GM18505 (cell line): ENCODE results near the gene PIK3CB.

Source experiments
- ATAC-seq: cut with Tn5 transposase; IDR thresholded peaks from one replicate; pipeline ENCODE4 v1.9.1; 2021; ENCODE audit not compliant: unreplicated experiment
- POLR2A ChIP-seq: IDR thresholded peaks from 4 replicates; pipeline ENCODE4 v1.6.1; 2011; ENCODE audit warnings: borderline replicate concordance; ENCODE audit not compliant: insufficient read depth, insufficient read length; ENCODE audit errors: extremely low read depth

Gene PIK3CB

GRCh38 chr3:138717348-138717747, 117.4 kb downstream of the PIK3CB start:
- no peak for TF ChIP-seq POLR2A
- no peak for ATAC-seq

- no peak for ATAC-seq
Measured at GRCh38 chr3:138712086-138712485, 122.6 kb downstream of the PIK3CB start.

GRCh38 chr3:138705675-138706074, 129.1 kb downstream of the PIK3CB start:
- no peak for TF ChIP-seq POLR2A
- no peak for ATAC-seq

More at GRCh38 chr3:138712086-138712485, 122.6 kb downstream of the PIK3CB start:
- TF ChIP-seq POLR2A, result no peak

DNA sequence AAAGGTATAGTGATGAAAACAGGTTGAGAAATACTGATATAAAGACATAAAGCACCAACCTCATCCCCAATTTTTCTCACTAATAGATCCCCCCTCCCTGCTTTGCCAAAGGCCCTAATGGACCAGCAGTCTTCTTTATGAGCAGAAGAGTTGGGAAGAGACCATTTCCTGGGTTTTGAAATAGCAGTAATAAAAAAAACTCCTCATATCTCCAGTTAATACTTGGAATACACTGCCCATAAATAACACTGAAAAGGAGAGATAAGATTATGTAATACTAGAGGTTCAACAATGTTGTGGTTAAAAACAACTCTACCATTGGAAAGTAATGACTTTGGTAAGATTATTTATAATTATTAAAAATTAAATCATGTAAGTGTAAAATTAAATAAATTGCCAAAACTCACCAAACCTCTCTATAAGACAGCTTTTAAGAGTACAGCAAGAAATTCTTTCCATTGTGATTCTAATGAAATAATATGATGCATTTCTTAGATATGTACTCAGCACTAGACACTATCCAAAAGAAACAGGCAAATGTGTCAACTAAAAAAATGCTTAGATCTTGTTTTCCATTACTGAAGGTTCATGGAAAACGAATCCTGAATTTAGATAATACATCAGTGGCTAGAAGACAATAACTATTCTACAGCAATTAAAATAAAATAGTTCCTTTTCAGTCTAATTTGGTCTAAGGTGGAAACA, 137.9 kb downstream of the PIK3CB start:
- no peak for TF ChIP-seq POLR2A
- ATAC-seq, result no peak

DNA sequence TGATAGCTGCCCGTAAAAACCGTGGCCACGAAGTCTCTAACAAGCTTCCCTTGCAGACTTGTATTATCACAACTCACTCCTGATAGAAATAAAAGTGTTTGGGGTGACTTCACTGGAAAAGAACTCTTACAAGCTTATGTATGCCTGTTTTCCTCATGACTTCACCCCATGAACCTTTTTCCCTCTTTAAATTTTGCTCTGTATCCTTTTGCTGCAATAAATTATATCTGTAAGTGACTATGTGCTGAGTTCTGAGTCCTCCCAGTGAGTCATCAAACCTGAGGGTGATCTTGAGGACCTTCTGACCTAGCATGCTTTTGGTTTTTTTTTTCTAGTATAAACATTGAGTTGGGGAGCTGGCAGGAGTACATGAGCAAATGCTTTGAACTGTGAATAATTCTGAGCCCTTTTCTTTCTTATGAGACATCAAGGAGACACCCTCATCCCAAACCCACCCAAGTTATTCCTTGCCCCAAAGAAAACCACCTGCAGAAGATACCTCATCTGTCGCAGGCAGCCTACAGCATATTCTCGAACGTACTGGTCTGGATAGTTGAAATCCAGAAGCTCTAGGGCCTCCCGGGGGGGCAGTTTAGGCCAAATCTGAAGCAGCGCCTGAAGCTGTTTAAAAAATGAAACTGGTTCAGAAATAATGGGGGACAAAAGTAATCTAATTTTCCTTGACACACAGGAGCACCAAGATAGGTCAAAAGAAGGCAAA, 140.3 kb downstream of the PIK3CB start:
- no peak for ATAC-seq

GRCh38 chr3:138692152-138692551, 142.6 kb downstream of the PIK3CB start:
- TF ChIP-seq POLR2A, result no peak
- no peak for ATAC-seq

More for the DNA sequence above, 140.3 kb downstream of the PIK3CB start:
- no peak for TF ChIP-seq POLR2A

GRCh38 chr3:138691351-138691750, 143.4 kb downstream of the PIK3CB start:
- no peak for TF ChIP-seq POLR2A

DNA sequence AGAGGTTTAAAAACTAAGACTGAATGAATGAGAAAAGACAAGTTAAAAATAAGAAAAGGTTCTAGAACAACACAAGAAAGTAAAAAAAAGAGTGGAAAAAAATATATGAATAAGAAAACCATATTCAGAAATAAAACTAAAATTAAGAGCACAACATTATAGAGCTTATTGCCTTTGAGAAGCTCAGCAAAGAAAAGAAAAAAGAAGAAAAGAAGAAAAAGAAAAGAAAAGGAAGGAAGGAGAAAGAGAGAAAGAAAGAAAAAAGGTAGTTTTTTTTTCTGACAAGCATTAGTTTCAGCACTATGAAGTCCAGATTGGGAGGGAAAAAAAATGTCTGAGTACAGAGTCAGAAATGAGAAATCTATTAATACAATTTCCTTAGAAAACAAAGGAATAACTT, 144.7 kb downstream of the PIK3CB start:
- TF ChIP-seq POLR2A, result no peak
- ATAC-seq, result no peak

More at GRCh38 chr3:138691351-138691750, 143.4 kb downstream of the PIK3CB start:
- ATAC-seq, result no peak

- TF ChIP-seq POLR2A, result no peak
- no peak for ATAC-seq
Measured at GRCh38 chr3:138688871-138689299, 145.8 kb downstream of the PIK3CB start.

GRCh38 chr3:138687236-138687635, 147.5 kb downstream of the PIK3CB start:
- no peak for TF ChIP-seq POLR2A
- peak; percentile 25 for ATAC-seq

- peak; percentile 96 for ATAC-seq
- TF ChIP-seq POLR2A, result no peak
Measured at GRCh38 chr3:138686771-138687221, 147.9 kb downstream of the PIK3CB start.

GRCh38 chr3:138684396-138684795, 150.3 kb downstream of the PIK3CB start:
- ATAC-seq, result no peak
- TF ChIP-seq POLR2A, result no peak

DNA sequence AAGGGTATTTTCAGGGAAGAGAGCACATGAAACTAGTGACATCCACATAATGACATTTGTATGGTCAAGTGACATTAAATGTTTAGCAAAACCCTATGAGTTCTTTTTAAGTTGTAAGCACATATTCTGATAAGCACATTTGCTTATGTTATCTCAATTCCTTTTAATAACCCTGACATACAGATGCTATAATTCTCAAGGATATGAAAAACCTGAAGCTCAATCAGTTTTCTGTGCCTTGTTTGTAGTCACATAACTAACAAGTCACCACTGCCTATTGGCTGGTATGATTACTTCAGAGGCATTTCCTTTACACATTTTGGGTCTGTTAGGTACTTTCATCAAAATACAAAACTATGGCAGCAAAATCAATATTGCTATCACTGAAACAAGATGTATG, 152.1 kb downstream of the PIK3CB start:
- ATAC-seq, result no peak

More for the DNA sequence above, 152.1 kb downstream of the PIK3CB start:
- no peak for TF ChIP-seq POLR2A
